Suprapubic skin (tissue), 4 donors: ENCODE results near the gene STYXL1. TPM values are rescaled to one million over a fixed set of nuclear protein-coding genes. Genes with fewer than 3 reads are reported as not detected.

ENCODE experiments used
- DNase-seq, 2 donors: peaks; one replicate each; pipeline ENCODE4 v3.0.0-alpha.2; 2019; ENCODE audit warnings: low spot score in 2 of 2
- H3K27ac ChIP-seq: fragments of 200-600 bp; sonication (generic); one replicate; pipeline ENCODE4 v1.5.1; 2019
- H3K27me3 ChIP-seq: fragments of 200-600 bp; sonication (generic); one replicate; pipeline ENCODE4 v1.5.1; 2019
- H3K36me3 ChIP-seq: fragments of 200-600 bp; sonication (generic); one replicate; pipeline ENCODE4 v1.5.1; 2019
- H3K4me1 ChIP-seq: fragments of 200-600 bp; sonication (generic); one replicate; pipeline ENCODE4 v1.5.1; 2019
- H3K4me3 ChIP-seq: fragments of 200-600 bp; sonication (generic); one replicate; pipeline ENCODE4 v1.5.1; 2019; ENCODE audit warnings: mild to moderate bottlenecking
- H3K9me3 ChIP-seq: fragments of 200-600 bp; sonication (generic); one replicate; pipeline ENCODE4 v1.5.1; 2019
- CTCF ChIP-seq, 2 donors: fragments of 200-600 bp in 1 of 2; fragments of 450-650 bp in 1 of 2; sonication (generic) in 1 of 2; IDR thresholded peaks; one replicate each; pipeline ENCODE4 v1.5.1; 2016 to 2019; ENCODE audit warnings: antibody characterized with exemption in 2 of 2, mild to moderate bottlenecking in 1 of 2, moderate library complexity in 1 of 2
- EP300 ChIP-seq: sonication (generic); formaldehyde crosslinking; IDR thresholded peaks from one replicate; pipeline ENCODE4 v1.6.1; 2017; ENCODE audit warnings: antibody characterized with exemption
- POLR2A ChIP-seq, 2 donors: fragments of 450-650 bp; IDR thresholded peaks; one replicate each; pipeline ENCODE4 v1.6.1; 2017; ENCODE audit warnings: antibody characterized with exemption in 2 of 2, mild to moderate bottlenecking in 2 of 2, moderate library complexity in 2 of 2
- POLR2AphosphoS5 ChIP-seq, 3 donors: sonication (generic); formaldehyde crosslinking; IDR thresholded peaks; one replicate each; pipeline ENCODE4 v1.6.1; 2017; ENCODE audit warnings: antibody characterized with exemption in 3 of 3
- WGBS: methylation state at CpG from one replicate; pipeline ENCODE4 v1.1.5; 2018; 5-methylcytosine and 5-hydroxymethylcytosine counted together
- total RNA-seq, 4 donors: library from RNA; depleted of rRNA; stranded (reverse); fragments of >200 nt; gene quantifications; one replicate each; pipeline ENCODE4 v1.1.0, GENCODE V29; 2016

STYXL1 gene
- total RNA-seq, 4 donors from 2014 or later = 8.8 to 59.5 (median 41.2) TPM

GRCh38 chr7:75948179-75948578, 99.6 kb downstream of the STYXL1 start:
- TF ChIP-seq EP300 (no peak), POLR2AphosphoS5 (IDR thresholded peaks at IDR 0.05) (no peak), POLR2A (IDR thresholded peaks at IDR 0.05) (no peak), CTCF (IDR thresholded peaks at IDR 0.05) (no peak)
- H3K36me3 ChIP-seq = no peaks in the 10 kb centered on the region
- H3K27ac ChIP-seq = no peak overlapping the region
- WGBS = 63% methylated on average over 9 of the region's 9 CpGs
- no peaks in the 10 kb centered on the region for H3K27me3 ChIP-seq
- H3K4me1 ChIP-seq = peaks cover 23% of the 10 kb centered on the region
- DNase-seq = no peak
- H3K9me3 ChIP-seq = no peaks in the 10 kb centered on the region
- no peak overlapping the region for H3K4me3 ChIP-seq

Other genes with a start within 250 kb of the STYXL1 start
- gene CCL24, start 234.2 kb downstream of the STYXL1 start, total RNA-seq = 1 to 10 TPM in 2 of 4 donors, not detected in 2; 2.6 to 2.7 TPM
- gene RHBDD2, start 169.0 kb downstream of the STYXL1 start, total RNA-seq = 10 to 100 TPM; 28.3 to 63.1 (median 49.8) TPM
- 100 to 1,000 TPM in 1 of 4 donors, 10 to 100 TPM in 3; 85.8 to 112 (median 91.8) TPM for gene POR, start 132.8 kb downstream of the STYXL1 start, total RNA-seq
- 10 to 100 TPM; 21.0 to 34.0 (median 22.4) TPM for gene TMEM120A, start 53.4 kb downstream of the STYXL1 start, total RNA-seq
- 100 to 1,000 TPM in 3 of 4 donors, 10 to 100 TPM in 1; 99.8 to 127 (median 116) TPM for gene MDH2, start 106 bp upstream of the STYXL1 start, total RNA-seq
- gene SRRM3, start 153.9 kb upstream of the STYXL1 start, total RNA-seq = 1 to 10 TPM; 5.6 to 8.5 (median 7.7) TPM